SK-N-MC (cell line): Measurements from ENCODE around the gene PTTG1.

Experiments used
- DNase-seq: peaks from one replicate; pipeline ENCODE4 v3.0.0-alpha.2; 2011; ENCODE audit warnings: low read depth, low spot score
- H3K27ac ChIP-seq: fragments of 200-600 bp; sonication (generic); 2 replicates; pipeline ENCODE4 v1.5.1; 2016; ENCODE audit warnings: mixed run types
- H3K36me3 ChIP-seq: fragments of 200-600 bp; sonication (generic); 2 replicates; pipeline ENCODE4 v1.6.1; 2017; ENCODE audit warnings: antibody characterized with exemption, low read length, mixed read lengths; ENCODE audit not compliant: insufficient read depth
- H3K4me3 ChIP-seq: fragments of 200-600 bp; sonication (generic); 2 replicates; pipeline ENCODE4 v1.5.1; 2016
- H3K9ac ChIP-seq: fragments of 200-600 bp; sonication (generic); 2 replicates; pipeline ENCODE4 v1.8.0; 2017; ENCODE audit warnings: mixed run types, mixed read lengths; ENCODE audit not compliant: insufficient read length
- H3K9me3 ChIP-seq: fragments of 200-600 bp; sonication (generic); 2 replicates; pipeline ENCODE4 v1.6.1; 2017; ENCODE audit warnings: low read depth, mild to moderate bottlenecking, antibody characterized with exemption, low read length, moderate library complexity, mixed read lengths
- EZH2 ChIP-seq: fragments of 200-600 bp; sonication (generic); IDR thresholded peaks from one replicate; pipeline ENCODE4 v1.6.1; 2017; ENCODE audit warnings: antibody characterized with exemption
- FOXP2 ChIP-seq: optimal IDR thresholded peaks from 2 replicates; pipeline ENCODE3; 2011; ENCODE audit warnings: mild to moderate bottlenecking, moderate library complexity; ENCODE audit not compliant: insufficient read depth; ENCODE audit errors: extremely low read length, control extremely low read depth
- POLR2AphosphoS5 ChIP-seq: IDR thresholded peaks from 2 replicates; pipeline ENCODE4 v1.6.1; 2012; ENCODE audit warnings: mild to moderate bottlenecking, low read depth, low read length, borderline replicate concordance

Gene PTTG1

DNA sequence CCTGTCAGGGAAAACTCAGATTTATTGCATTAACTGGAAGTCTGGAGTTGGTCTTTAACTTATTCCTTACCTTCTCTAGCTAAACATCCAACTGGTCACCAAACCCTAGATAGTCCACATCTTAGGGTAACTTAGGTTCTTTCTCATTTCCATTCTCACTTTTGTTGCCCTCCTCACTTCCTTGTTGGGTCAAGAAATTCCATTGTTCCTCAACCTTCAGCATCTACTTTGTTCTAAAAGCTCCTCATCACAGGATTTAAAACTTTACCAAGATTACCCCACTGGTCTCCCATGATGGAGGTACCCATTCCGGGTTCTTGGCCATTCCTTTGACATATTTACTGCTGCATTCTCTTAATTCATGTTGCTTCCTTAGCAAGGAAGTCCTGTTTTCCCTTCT, 32.1 kb downstream of the PTTG1 start:
- DNase-seq = no peak
- no peak overlapping the region for H3K4me3 ChIP-seq
- TF ChIP-seq EZH2 (no peak), POLR2AphosphoS5 (no peak), FOXP2 (no peak)
- H3K36me3 ChIP-seq = no peaks in the 10 kb centered on the region
- H3K9me3 ChIP-seq = no peaks in the 10 kb centered on the region
- no peak overlapping the region for H3K9ac ChIP-seq
- no peak overlapping the region for H3K27ac ChIP-seq

DNA sequence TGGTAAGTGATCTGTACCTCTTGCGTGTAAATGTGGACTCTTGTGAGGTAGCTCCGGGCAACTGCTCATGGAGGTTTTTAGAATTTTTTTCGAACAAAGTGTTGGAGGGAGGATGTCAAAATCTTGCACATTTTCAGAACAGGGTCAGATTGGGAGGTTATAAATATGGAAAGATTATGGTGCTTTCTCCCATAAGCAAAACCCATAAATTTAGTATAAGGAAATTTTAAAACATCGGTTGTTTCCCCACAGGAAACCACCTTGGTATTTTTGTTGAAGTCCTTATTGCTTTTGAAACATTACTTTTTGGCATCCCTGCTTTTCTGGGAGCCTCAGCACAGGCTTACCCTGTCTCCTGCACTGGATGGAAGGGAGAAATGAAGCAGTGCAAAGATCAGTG, 33.9 kb downstream of the PTTG1 start:
- no peaks in the 10 kb centered on the region for H3K36me3 ChIP-seq
- TF ChIP-seq POLR2AphosphoS5 (no peak), FOXP2 (no peak), EZH2 (no peak)
- no peaks in the 10 kb centered on the region for H3K9me3 ChIP-seq
- no peak overlapping the region for H3K27ac ChIP-seq
- DNase-seq = no peak
- H3K9ac ChIP-seq = no peak overlapping the region
- no peak overlapping the region; the same call in 1 of the 2 replicates for H3K4me3 ChIP-seq

DNA sequence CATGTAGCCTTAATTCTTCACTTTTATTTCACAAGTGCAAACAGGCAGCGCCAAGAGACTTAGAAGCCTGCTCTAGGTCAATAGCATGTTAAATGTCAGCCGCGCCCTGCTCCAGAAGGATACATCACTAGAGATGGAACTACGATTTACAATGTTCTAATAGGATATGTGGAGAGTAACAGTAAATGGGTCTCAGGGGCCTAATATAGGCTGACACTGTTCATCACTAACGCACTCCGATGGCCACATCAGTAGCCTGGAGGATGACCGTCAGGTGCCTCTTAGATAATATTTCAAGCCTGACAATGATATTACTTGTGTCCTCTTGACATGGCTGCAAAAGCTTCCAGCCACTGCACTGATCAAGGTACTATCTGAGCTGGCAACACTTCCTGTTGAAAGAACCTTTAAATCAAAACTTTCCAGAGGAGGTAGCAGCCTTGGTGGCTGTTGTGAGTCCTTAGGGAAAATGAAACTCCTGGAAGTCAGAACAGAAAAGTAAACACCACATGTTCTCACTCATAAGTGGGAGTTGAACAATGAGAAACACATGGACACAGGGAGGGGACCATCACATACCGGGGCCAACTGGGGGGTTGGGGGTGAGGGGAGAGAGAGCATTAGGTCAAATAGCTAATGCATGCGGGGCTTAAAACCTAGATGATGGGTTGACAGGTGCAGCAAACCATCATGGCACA, 35.0 kb downstream of the PTTG1 start:
- TF ChIP-seq POLR2AphosphoS5 = no peak
- H3K4me3 ChIP-seq = no peak overlapping the region

DNA sequence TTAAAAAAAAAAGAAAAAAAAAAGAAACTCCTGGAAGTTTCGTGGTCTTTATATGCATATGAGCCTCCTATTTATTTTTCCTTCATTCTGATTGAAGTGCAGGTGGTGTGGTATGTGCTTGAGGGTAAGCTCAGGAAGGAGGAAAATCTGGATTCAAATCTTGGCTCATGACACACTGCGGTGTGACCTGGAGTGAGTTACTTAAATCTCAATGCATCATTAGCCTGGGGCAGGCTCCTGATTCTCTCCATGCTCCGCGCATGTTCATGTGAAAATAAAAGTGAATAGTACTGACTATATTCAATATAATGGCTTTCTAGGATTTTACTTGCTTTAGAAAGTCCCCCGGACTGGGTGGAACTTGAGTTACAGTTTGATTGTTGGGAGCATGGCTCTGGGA, 35.6 kb downstream of the PTTG1 start:
- Histone ChIP-seq H3K4me3 (no peak overlapping the region), H3K27ac (no peak overlapping the region), H3K9me3 (no peaks in the 10 kb centered on the region), H3K9ac (no peak overlapping the region), H3K36me3 (no peaks in the 10 kb centered on the region)
- DNase-seq = no peak
- TF ChIP-seq FOXP2 = no peak
- TF ChIP-seq POLR2AphosphoS5 = no peak
- TF ChIP-seq EZH2 = no peak

More for the DNA sequence above, 35.0 kb downstream of the PTTG1 start:
- H3K9me3 ChIP-seq = no peaks in the 10 kb centered on the region
- no peak overlapping the region for H3K27ac ChIP-seq
- no peak for DNase-seq
- H3K9ac ChIP-seq = no peak overlapping the region
- no peaks in the 10 kb centered on the region for H3K36me3 ChIP-seq

DNA sequence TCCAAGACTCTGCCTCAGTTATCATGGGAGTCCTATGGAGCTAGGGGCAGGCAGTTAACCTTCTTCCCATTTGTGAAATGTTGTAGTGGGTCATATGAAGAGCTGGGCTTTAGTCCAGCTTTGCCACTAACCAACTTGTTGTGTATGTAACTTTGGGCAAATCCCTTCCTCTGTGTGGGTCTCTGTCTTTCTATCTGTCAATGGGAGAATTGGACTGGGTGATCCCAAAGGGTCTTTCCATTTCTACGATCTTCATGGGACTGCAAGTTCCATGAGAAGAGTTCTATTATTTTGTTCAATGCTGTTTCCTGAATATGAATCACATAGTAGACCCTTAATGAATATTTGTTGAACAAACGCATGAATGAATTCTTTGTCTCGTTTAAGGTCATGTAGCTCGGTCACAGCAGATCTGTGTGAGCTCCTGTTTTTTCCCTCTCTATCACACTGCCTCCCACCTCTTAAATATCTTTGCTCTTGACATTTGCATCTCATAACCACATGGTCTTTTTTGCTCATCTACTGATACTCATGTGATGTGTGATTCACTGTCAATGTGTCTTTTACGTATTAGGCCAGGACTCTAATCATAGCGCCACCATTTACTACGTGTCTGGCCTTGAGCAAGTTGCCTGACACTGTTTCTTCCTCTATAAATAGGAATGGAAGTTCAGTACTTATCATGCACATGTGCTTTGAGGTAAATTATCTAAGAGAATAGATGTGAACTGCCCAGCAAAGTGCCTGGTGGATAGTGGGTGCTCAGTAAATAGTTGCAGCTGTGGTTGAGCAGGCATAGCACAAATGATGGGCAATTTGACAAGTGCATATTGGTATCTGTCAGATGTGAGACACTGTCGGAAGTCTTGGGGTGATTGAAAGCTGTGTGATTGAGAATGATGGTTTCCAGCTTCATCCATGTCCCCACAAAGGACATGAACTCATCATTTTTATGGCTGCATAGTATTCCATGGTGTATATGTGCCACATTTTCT, 37.4 kb downstream of the PTTG1 start:
- no peak for DNase-seq
- no peak overlapping the region for H3K27ac ChIP-seq
- H3K36me3 ChIP-seq = no peaks in the 10 kb centered on the region
- no peak overlapping the region for H3K4me3 ChIP-seq
- TF ChIP-seq EZH2 (no peak), POLR2AphosphoS5 (no peak), FOXP2 (no peak)
- no peak overlapping the region for H3K9ac ChIP-seq
- H3K9me3 ChIP-seq = no peaks in the 10 kb centered on the region

GRCh38 chr5:160460377-160461049, 38.9 kb downstream of the PTTG1 start:
- H3K4me3 ChIP-seq = no peak overlapping the region
- no peaks in the 10 kb centered on the region for H3K36me3 ChIP-seq
- TF ChIP-seq EZH2 (no peak), FOXP2 (no peak), POLR2AphosphoS5 (no peak)
- DNase-seq = no peak
- no peaks in the 10 kb centered on the region for H3K9me3 ChIP-seq
- no peak overlapping the region for H3K9ac ChIP-seq
- H3K27ac ChIP-seq = no peak overlapping the region

DNA sequence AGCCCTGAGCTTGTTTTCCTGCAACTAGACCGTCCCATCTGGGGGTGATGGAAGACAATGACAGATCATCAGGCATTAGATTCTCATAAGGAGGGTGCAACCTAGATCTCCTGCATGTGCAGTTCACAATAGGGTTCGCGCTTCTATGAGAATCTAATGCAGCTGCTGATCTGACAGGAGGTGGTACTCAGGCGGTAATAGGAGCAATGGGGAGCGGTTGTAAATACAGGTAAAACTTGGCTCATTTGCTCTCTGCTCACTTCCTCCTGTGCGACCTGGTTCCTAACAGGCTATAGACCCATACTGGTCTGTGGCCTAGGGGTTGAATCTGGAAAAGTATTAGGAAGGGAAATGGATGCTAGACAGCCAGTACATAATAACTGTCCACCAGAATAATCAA, 39.7 kb downstream of the PTTG1 start:
- TF ChIP-seq EZH2 = no peak
- no peak for TF ChIP-seq FOXP2
- TF ChIP-seq POLR2AphosphoS5 = no peak
- DNase-seq = no peak
- H3K9ac ChIP-seq = no peak overlapping the region

GRCh38 chr5:160462167-160462566, 40.5 kb downstream of the PTTG1 start:
- Histone ChIP-seq H3K36me3 (no peaks in the 10 kb centered on the region), H3K4me3 (no peak overlapping the region), H3K9me3 (no peaks in the 10 kb centered on the region), H3K27ac (no peak overlapping the region), H3K9ac (no peak overlapping the region)
- no peak for TF ChIP-seq FOXP2
- TF ChIP-seq EZH2 = no peak
- TF ChIP-seq POLR2AphosphoS5 = no peak
- no peak for DNase-seq

More for the DNA sequence above, 39.7 kb downstream of the PTTG1 start:
- H3K4me3 ChIP-seq = no peak overlapping the region
- H3K9me3 ChIP-seq = no peaks in the 10 kb centered on the region
- no peaks in the 10 kb centered on the region for H3K36me3 ChIP-seq
- H3K27ac ChIP-seq = no peak overlapping the region
